H54 (cell line): ENCODE measurements around the gene DSCAM.

Experiments used
- DNase-seq: peaks from one replicate; pipeline ENCODE4 v3.0.0; 2011; ENCODE audit warnings: low spot score, mixed read lengths; ENCODE audit not compliant: insufficient read length
- FAIRE-seq: peaks from 3 replicates; lab custom pipeline; 2011; peaks lifted over from hg19 to GRCh38; lab: Jason Lieb, UNC
- POLR2A ChIP-seq: IDR thresholded peaks from 2 replicates; pipeline ENCODE4 v1.6.1; 2011; ENCODE audit warnings: low read depth, mild to moderate bottlenecking, low read length

The DSCAM gene

GRCh38 chr21:40660461-40660860, 186.5 kb downstream of the DSCAM start:
- no peak for FAIRE-seq
- DNase-seq, result no peak
- no peak for TF ChIP-seq POLR2A

DNA sequence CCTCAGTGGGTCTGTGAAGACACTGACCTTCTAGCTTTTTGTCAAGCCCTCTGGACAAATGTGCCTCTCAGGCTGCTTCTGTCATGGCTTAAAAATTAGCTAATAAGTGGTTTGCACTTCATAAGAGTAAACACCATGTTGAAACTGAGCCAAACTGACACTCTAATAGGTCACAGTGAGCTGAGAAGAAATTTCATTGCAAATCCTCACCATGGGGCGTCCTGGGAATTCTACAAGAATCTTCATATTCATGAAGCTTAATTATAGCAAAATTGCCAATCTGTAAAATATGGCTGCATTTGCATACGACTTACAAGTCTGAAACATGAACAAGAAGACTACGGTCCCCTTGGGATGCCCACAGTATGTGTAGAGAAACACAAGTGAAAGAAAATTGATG, 188.6 kb downstream of the DSCAM start:
- no peak for DNase-seq
- TF ChIP-seq POLR2A, result no peak
- no peak for FAIRE-seq

DNA sequence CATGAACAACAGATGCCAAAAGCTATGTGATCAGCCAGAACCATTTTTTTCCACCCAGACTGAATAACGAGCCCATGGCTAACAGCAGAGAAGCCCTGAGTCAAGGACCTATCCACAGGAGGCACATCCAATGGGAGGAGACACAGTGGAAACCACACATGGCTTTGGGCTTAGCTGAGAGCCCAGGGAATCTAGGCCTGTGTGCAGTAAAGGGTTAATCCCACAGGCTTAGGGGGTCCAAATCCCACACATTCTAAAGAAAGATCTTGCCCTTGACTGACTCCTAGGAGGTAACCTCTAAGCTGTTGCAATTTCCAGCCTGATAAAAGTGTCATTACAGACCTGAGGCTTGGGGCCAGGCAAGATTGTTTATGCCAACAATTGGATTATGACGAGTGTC, 194.5 kb downstream of the DSCAM start:
- DNase-seq, result no peak
- no peak for TF ChIP-seq POLR2A
- FAIRE-seq, result no peak

- TF ChIP-seq POLR2A, result no peak
- no peak for FAIRE-seq
- no peak for DNase-seq
Measured at GRCh38 chr21:40647706-40648105, 199.3 kb downstream of the DSCAM start.

DNA sequence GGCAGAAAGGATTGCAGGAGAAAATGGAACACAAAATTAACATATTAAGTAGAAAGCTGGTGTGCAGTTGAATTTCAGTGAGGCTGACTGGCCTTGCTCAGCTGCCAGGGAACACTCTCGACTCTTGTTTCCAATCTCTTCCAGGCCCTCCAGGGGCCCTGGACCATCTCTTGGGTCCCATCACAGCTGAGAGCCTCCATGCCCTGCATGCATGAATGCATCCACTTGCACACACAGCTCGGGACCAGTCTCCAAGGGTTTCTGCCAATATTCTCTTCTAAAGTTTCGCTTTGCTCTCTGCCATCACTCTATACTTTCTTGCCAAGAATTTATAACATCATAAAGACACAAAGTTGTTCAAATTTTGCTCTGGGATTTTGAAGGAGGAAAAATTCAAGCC, 200.3 kb downstream of the DSCAM start:
- TF ChIP-seq POLR2A, result no peak

GRCh38 chr21:40641042-40641441, 205.9 kb downstream of the DSCAM start:
- DNase-seq (no peak), FAIRE-seq (no peak)
- TF ChIP-seq POLR2A, result no peak

More for the DNA sequence above, 200.3 kb downstream of the DSCAM start:
- no peak for DNase-seq
- FAIRE-seq, result no peak

GRCh38 chr21:40640266-40640789, 206.6 kb downstream of the DSCAM start:
- FAIRE-seq (no peak), DNase-seq (no peak)
- TF ChIP-seq POLR2A, result no peak

- no peak for TF ChIP-seq POLR2A
- FAIRE-seq (no peak), DNase-seq (no peak)
Measured at GRCh38 chr21:40639616-40640194, 207.3 kb downstream of the DSCAM start.

DNA sequence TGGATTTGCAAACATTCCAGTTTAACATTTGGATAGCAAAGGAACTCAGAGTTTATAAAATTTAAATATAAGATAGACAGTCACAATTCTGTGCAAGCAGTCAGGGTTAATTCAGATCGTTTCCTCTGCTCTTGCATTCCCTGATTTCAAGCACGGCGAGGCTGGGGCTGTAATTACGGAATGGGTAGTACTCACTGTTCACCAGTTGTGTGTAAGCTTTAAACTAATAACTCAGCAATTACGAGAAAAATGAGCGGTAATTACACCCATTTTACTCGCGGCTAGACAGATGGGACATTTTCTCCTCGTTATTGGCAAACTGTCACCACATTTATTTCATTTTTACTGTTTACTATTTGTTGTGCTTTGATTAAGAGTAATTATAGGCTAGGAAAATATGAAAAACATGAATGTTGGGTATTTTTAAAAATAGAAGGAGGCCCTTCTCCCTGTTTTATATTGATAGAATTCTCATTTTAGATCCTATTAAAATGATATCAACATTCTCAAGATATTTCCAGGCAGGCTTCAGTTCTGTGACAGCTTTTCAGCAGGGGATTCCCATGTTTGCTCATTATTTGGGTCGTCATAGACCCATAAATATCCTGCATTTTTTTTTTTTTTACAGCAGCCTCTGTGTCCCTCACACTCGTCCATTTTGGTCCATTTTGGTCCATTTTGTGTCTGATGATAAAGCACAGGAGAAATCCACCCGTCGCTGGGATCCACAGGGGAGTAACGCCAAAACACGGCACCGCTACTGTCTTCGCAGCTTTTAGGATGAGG, 208.3 kb downstream of the DSCAM start:
- DNase-seq, result no peak
- FAIRE-seq, result no peak
- no peak for TF ChIP-seq POLR2A

- no peak for FAIRE-seq
- no peak for TF ChIP-seq POLR2A
- no peak for DNase-seq
Measured at GRCh38 chr21:40636026-40636425, 210.9 kb downstream of the DSCAM start.

DNA sequence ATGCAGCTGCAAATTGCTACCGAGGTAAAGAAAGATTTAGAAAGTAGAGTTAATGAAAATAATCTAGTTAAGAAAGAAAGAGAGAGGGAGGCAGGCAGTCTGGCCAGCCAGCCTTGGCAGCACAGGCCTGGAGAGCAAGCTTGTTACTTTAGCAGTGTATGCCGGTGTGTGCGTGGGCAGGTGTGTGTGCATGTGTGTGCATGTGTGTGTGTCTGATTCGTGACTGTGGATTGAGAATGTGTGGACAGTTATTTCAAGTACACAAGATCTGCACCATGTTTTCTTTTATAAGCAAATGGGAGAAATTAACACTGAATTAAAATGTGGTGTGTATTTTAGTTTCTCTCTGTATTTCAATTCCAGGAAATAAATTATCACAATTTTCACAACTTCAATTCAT, 211.6 kb downstream of the DSCAM start:
- no peak for TF ChIP-seq POLR2A
- DNase-seq (no peak), FAIRE-seq (no peak)

DNA sequence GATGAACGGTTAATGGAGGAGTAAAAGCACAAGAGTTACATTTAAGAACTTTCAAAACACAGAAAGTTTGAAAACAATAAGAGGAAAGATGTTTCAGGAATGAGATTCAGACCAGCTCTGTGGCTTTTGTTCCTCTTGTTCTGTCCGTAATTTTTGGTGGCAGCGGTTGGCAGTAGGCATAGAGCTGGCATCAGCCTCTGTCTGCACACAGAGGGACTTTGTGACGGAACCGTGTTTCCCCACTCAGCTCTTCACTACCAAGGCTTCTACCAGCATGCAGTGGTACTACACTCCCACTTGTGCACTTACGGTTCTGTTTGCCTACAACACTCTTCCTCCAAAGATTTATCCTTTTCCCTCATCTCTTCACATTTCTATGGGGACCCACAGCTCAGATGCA, 212.8 kb downstream of the DSCAM start:
- TF ChIP-seq POLR2A, result no peak
- FAIRE-seq, result no peak

GRCh38 chr21:40633048-40633447, 213.9 kb downstream of the DSCAM start:
- DNase-seq, result no peak
- TF ChIP-seq POLR2A, result no peak
- FAIRE-seq, result no peak

More for the DNA sequence above, 212.8 kb downstream of the DSCAM start:
- no peak for DNase-seq

DNA sequence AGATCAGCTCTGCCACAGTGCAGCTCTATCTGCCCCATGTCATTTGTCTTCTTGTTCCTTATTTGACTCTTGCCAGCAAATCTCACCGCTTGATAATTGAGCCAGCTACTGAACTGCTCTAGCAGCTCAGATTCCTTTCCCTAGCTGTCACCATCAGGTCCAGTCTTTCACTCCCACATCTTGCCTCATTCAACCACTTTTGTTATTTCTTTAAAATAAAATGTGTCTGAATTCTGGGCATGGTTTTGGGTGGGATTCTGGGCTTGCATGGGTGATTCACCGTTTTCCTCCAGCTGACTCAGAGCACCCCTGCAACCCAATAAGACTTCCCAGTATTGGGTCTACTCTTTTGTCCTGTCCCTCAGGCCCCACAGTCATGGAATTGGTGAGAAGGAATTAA, 215.7 kb downstream of the DSCAM start:
- no peak for TF ChIP-seq POLR2A
- DNase-seq, result no peak
- FAIRE-seq, result no peak

GRCh38 chr21:40625991-40626390, 221.0 kb downstream of the DSCAM start:
- FAIRE-seq (no peak), DNase-seq (no peak)
- TF ChIP-seq POLR2A, result no peak
